MM.1S (cell line): ENCODE results near the gene RAB9A.

ENCODE experiments used
- DNase-seq: peaks from one replicate; pipeline ENCODE4 v3.0.0-alpha.2; 2015
- H2AFZ ChIP-seq: fragments of 300-600 bp; sonication (generic); 2 replicates; pipeline ENCODE4 v1.6.0; 2016; ENCODE audit warnings: antibody characterized with exemption, low read length
- H3F3A ChIP-seq: fragments of 300-600 bp; sonication (generic); 2 replicates; pipeline ENCODE4 v1.6.1; 2016; ENCODE audit warnings: mild to moderate bottlenecking, antibody characterized with exemption, low read length, moderate library complexity, mixed read lengths; ENCODE audit not compliant: insufficient read depth
- H3K27ac ChIP-seq: fragments of 300-600 bp; sonication (generic); 2 replicates; pipeline ENCODE4 v1.5.1; 2016; ENCODE audit warnings: mild to moderate bottlenecking, low read length
- H3K27me3 ChIP-seq: fragments of 300-600 bp; sonication (generic); replicated peaks from 2 replicates; pipeline ENCODE4 v1.6.0; 2016; ENCODE audit warnings: low read length; ENCODE audit not compliant: insufficient read depth
- H3K36me3 ChIP-seq: fragments of 300-600 bp; sonication (generic); replicated peaks from 2 replicates; pipeline ENCODE4 v1.6.1; 2016; ENCODE audit warnings: mild to moderate bottlenecking, low read length, mixed read lengths; ENCODE audit not compliant: insufficient read depth
- H3K4me1 ChIP-seq: fragments of 300-600 bp; sonication (generic); 2 replicates; pipeline ENCODE4 v1.6.1; 2016; ENCODE audit warnings: low read length, mixed read lengths
- H3K4me2 ChIP-seq: fragments of 300-600 bp; sonication (generic); 2 replicates; pipeline ENCODE4 v1.6.0; 2016; ENCODE audit warnings: low read depth, low read length
- H3K4me3 ChIP-seq: fragments of 300-600 bp; sonication (generic); 2 replicates; pipeline ENCODE4 v1.5.1; 2016; ENCODE audit warnings: low read length, mixed read lengths
- H3K79me2 ChIP-seq: fragments of 300-600 bp; sonication (generic); 2 replicates; pipeline ENCODE4 v1.6.1; 2016; ENCODE audit warnings: mixed run types, low read length, mixed read lengths
- H3K9ac ChIP-seq: fragments of 300-600 bp; sonication (generic); 2 replicates; pipeline ENCODE4 v1.6.1; 2016; ENCODE audit warnings: low read length, mixed read lengths
- H3K9me2 ChIP-seq: fragments of 300-600 bp; sonication (generic); replicated peaks from 2 replicates; pipeline ENCODE4 v1.6.1; 2016; ENCODE audit warnings: mild to moderate bottlenecking, low read length, mixed read lengths; ENCODE audit not compliant: insufficient read depth
- H3K9me3 ChIP-seq: fragments of 300-600 bp; sonication (generic); replicated peaks from 2 replicates; pipeline ENCODE4 v1.6.1; 2016; ENCODE audit warnings: mild to moderate bottlenecking, low read length, mixed read lengths; ENCODE audit not compliant: insufficient read depth
- H4K20me1 ChIP-seq: fragments of 300-600 bp; sonication (generic); 2 replicates; pipeline ENCODE4 v1.6.1; 2016; ENCODE audit warnings: mild to moderate bottlenecking, low read length, moderate library complexity, mixed read lengths; ENCODE audit not compliant: insufficient read depth
- CTCF ChIP-seq: fragments of 300-600 bp; sonication (generic); IDR thresholded peaks from 2 replicates; pipeline ENCODE4 v1.5.1; 2016; ENCODE audit warnings: antibody characterized with exemption, low read length, mixed read lengths
- EZH2 ChIP-seq: fragments of 300-600 bp; sonication (generic); optimal IDR thresholded peaks from 2 replicates; pipeline ENCODE3; 2017; ENCODE audit warnings: low read depth, mild to moderate bottlenecking, antibody characterized with exemption, low read length, mixed read lengths
- EZH2phosphoT487 ChIP-seq: fragments of 300-600 bp; sonication (generic); IDR thresholded peaks from 2 replicates; pipeline ENCODE4 v1.6.1; 2018; ENCODE audit warnings: antibody characterized with exemption, low read length

The RAB9A gene

GRCh38 chrX:13748486-13748885, 59.6 kb downstream of the RAB9A start:
- Histone ChIP-seq H3K4me2 (no peak overlapping the region), H3K9me2 (no peaks in the 10 kb centered on the region), H3K27me3 (no peaks in the 10 kb centered on the region), H3K4me3 (no peak overlapping the region), H2AFZ (no peak overlapping the region), H3K9ac (no peak overlapping the region), H3K4me1 (peaks cover 35% of the 10 kb centered on the region), H4K20me1 (no peaks in the 10 kb centered on the region), H3K9me3 (no peaks in the 10 kb centered on the region), H3K27ac (no peak overlapping the region), H3F3A (peaks cover 12% of the 10 kb centered on the region; the same call in 1 of the 2 replicates), H3K36me3 (no peaks in the 10 kb centered on the region; the same call in 1 of the 2 replicates), H3K79me2 (no peaks in the 10 kb centered on the region)
- DNase-seq: no peak
- TF ChIP-seq EZH2 (no peak), CTCF (no peak), EZH2phosphoT487 (no peak)

GRCh38 chrX:13750204-13750603, 61.3 kb downstream of the RAB9A start:
- H4K20me1 ChIP-seq: no peaks in the 10 kb centered on the region
- H3K9me3 ChIP-seq: no peaks in the 10 kb centered on the region
- peak overlapping the region; percentile 15; the same call in 1 of the 2 replicates for H3K4me2 ChIP-seq
- H3K9me2 ChIP-seq: no peaks in the 10 kb centered on the region
- H3K4me3 ChIP-seq: no peak overlapping the region
- peaks cover 12% of the 10 kb centered on the region; the same call in 1 of the 2 replicates for H3F3A ChIP-seq
- DNase-seq: peak; percentile 59
- H3K36me3 ChIP-seq: no peaks in the 10 kb centered on the region; the same call in 1 of the 2 replicates
- H3K79me2 ChIP-seq: no peaks in the 10 kb centered on the region
- peak overlapping the region; percentile 21; the same call in 1 of the 2 replicates for H3K27ac ChIP-seq
- H2AFZ ChIP-seq: no peak overlapping the region
- no peak overlapping the region; the same call in 1 of the 2 replicates for H3K9ac ChIP-seq
- H3K27me3 ChIP-seq: no peaks in the 10 kb centered on the region
- TF ChIP-seq EZH2: no peak
- TF ChIP-seq CTCF: peak; percentile 63
- peaks cover 31% of the 10 kb centered on the region for H3K4me1 ChIP-seq

GRCh38 chrX:13750812-13751211, 61.9 kb downstream of the RAB9A start:
- H3K4me2 ChIP-seq: peak overlapping the region; percentile 15; the same call in 1 of the 2 replicates
- H3K36me3 ChIP-seq: no peaks in the 10 kb centered on the region; the same call in 1 of the 2 replicates
- no peaks in the 10 kb centered on the region for H3K27me3 ChIP-seq
- H3K79me2 ChIP-seq: no peaks in the 10 kb centered on the region
- peaks cover 12% of the 10 kb centered on the region; the same call in 1 of the 2 replicates for H3F3A ChIP-seq
- TF ChIP-seq EZH2 (no peak), CTCF (no peak), EZH2phosphoT487 (no peak)
- H3K9ac ChIP-seq: no peak overlapping the region; the same call in 1 of the 2 replicates
- H2AFZ ChIP-seq: no peak overlapping the region
- H3K4me3 ChIP-seq: no peak overlapping the region
- H3K4me1 ChIP-seq: peaks cover 31% of the 10 kb centered on the region
- H3K9me3 ChIP-seq: no peaks in the 10 kb centered on the region
- no peaks in the 10 kb centered on the region for H3K9me2 ChIP-seq
- no peak for DNase-seq
- H3K27ac ChIP-seq: peak overlapping the region; percentile 21; the same call in 1 of the 2 replicates
- no peaks in the 10 kb centered on the region for H4K20me1 ChIP-seq
